ENCODE data around the gene ANKRD50. TPM values are rescaled to one million over a fixed set of nuclear protein-coding genes. Genes with fewer than 3 reads are reported as not detected.

ANKRD50 gene
- total RNA-seq, 1 experiment from 2014 or later: 16.5 TPM

DNA sequence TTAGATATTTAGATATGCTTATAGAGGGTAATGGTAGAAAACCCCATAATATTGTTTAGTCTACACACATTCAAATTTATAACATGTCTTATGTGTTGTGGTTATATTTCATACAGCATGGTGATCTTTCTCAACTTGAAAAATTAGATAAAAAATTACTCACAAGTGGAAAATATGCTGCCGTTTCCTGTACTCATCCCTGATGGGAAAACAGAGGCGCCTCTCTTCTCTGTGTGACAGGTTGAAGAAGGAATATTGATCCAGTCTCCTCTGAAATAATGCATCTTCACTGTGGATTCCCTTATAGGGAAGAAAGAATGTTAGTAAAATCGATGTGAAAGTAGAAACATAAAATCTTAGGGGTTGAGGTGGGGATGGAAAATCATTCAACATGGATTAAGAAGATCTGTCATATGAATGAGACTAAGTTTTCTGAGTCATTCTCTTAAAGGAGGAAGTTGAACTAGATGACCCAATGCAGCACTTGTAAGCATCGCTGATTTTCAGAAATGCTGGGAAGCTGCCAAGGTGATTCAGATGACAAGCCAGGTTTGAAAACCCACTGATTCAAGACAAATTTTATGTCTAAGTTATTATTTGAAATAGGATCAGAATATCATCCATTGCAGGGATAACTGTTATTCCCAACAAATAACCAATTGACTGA lies 70.7 kb downstream of the ANKRD50 start (continued):
- peak; percentile 34; the same call in 1 of the 2 replicates for TF ChIP-seq POLR2AphosphoS5 (IDR thresholded peaks at IDR 0.05; ENCODE audit: low read depth, low read length)

DNA sequence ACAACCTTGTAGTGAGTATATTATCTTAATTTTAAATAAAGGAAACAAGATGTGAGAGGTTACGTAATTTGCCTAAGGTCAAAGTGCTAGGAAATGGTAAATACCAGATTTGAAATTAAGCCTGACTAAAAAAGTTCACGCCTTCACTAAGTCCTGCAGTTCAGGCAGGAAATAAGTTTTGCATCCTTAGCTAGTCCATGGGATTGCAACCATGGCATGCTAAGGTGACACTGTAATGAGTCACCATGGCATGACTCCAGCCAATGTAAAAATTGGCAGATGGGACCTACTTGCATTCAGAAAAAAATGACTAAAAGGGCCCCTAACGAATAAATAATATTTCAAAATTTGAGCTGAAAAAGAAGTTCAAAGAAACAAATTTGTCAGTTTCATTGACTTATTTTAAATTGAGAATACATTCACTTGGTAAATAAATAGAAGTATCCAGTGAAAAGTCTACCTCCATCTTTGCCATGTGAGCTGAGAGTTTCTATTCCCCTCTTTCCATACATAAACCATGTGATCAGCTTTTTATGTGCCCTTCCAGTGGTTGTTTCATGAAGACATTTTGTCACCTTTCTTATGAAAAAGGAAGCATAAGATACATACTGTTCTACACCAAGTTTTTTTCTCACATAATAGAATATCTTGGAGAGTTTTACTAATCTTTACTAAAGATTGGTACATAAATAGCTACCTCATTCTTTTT lies 72.4 kb downstream of the ANKRD50 start:
- no peak overlapping the region for H3K4me3 ChIP-seq (replicated peaks in 1 of 2; ENCODE audit: low read depth in 1 of 2, low read length in 2 of 2)
- ChIA-PET POLR2A (interaction anchor here (0.7 to 1.2 kb wide), 2 partner anchors 8 to 79 kb away, joined by 3 to 4 read pairs; no protein-coding TSS in a partner anchor), RAD21 (ENCODE audit: low non-redundant PET in 1 of 2, low total read pairs in 2 of 2, uncharacterized antibody in 2 of 2, unreplicated experiment in 2 of 2) (no interaction called here), CTCF (interaction anchor here (0.6 kb wide), 1 partner anchor 606 kb away, joined by 3 read pairs; no protein-coding TSS in a partner anchor)
- no TSS peak for BruUV-seq (replicated peaks)
- H3K27ac ChIP-seq (ENCODE audit: low read depth, low read length): no peak overlapping the region
- no peak overlapping the region for H3K9ac ChIP-seq (ENCODE audit: low read length)
- DNase-seq (ENCODE audit: low read depth, low spot score) (peak; percentile 87), ATAC-seq (peak; percentile 85)
- H3K9me2 ChIP-seq (ENCODE audit: insufficient read depth): no peaks in the 10 kb centered on the region
- H3K4me1 ChIP-seq (ENCODE audit: control insufficient read depth in 1 of 2, insufficient read depth in 2 of 2, low read length in 2 of 2): peaks cover 30 to 37% of the 10 kb centered on the region in 2 experiments
- H4K20me1 ChIP-seq (ENCODE audit: insufficient read depth): no peaks in the 10 kb centered on the region
- H3K27me3 ChIP-seq (ENCODE audit: insufficient read depth, low read length): no peaks in the 10 kb centered on the region
- H3K79me2 ChIP-seq (ENCODE audit: insufficient read depth, low read length): no peaks in the 10 kb centered on the region
- intact Hi-C loops (cut with micrococcal nuclease): loop anchor here (5.0 kb wide), 1 partner anchor 72 kb away; the partner anchor contains the start of gene ANKRD50
- peak overlapping the region; percentile 71 for H2AFZ ChIP-seq (ENCODE audit: low read depth, low read length, poor library complexity, severe bottlenecking)
- H3K4me2 ChIP-seq (ENCODE audit: low read length): peak overlapping the region; percentile 44
- H3K9me3 ChIP-seq (ENCODE audit: control insufficient read depth in 1 of 2, insufficient read depth in 1 of 2, low read depth in 1 of 2, low read length in 2 of 2): no peaks in the 10 kb centered on the region
- no peaks in the 10 kb centered on the region for H3K36me3 ChIP-seq (ENCODE audit: control insufficient read depth in 1 of 2, insufficient read depth in 2 of 2, low read length in 2 of 2)
- TF ChIP-seq CBX3 (IDR thresholded peaks at IDR 0.05; ENCODE audit: low read depth) (peak; percentile 97), REST (IDR thresholded peaks at IDR 0.05; ENCODE audit: low read depth) (no peak), ZBTB33 (IDR thresholded peaks at IDR 0.05; ENCODE audit: extremely low read depth, insufficient replicate concordance, low read length) (no peak), ZFX (IDR thresholded peaks at IDR 0.05) (no peak), JUND (IDR thresholded peaks at IDR 0.05) (peak; percentile 90), SRF (IDR thresholded peaks at IDR 0.05; ENCODE audit: low read depth) (peak; percentile 83), CEBPB (IDR thresholded peaks at IDR 0.05; ENCODE audit: low read depth) (peak; percentile 90), POLR2AphosphoS5 (IDR thresholded peaks at IDR 0.05; ENCODE audit: low read depth, low read length) (peak; percentile 64; the same call in 1 of the 2 replicates), SIN3A (IDR thresholded peaks at IDR 0.05; ENCODE audit: low read depth) (peak; percentile 31; the same call in 1 of the 2 replicates), TCF7L2 (IDR thresholded peaks at IDR 0.05; ENCODE audit: borderline replicate concordance, extremely low read depth, insufficient read depth, insufficient read length) (peak; percentile 67), EZH2phosphoT487 (IDR thresholded peaks at IDR 0.05; ENCODE audit: borderline replicate concordance) (no peak), EGR1 (IDR thresholded peaks at IDR 0.05; ENCODE audit: low read depth) (peak; percentile 27; the same call in 1 of the 2 replicates), ELF1 (IDR thresholded peaks at IDR 0.05; ENCODE audit: borderline replicate concordance, low read depth) (no peak), FOSL1 (IDR thresholded peaks at IDR 0.05; ENCODE audit: low read depth) (peak; percentile 97), RAD21 (IDR thresholded peaks at IDR 0.05; ENCODE audit: low read depth) (peak; percentile 30; the same call in 1 of the 2 replicates)
- TF ChIP-seq, protein P1, sequence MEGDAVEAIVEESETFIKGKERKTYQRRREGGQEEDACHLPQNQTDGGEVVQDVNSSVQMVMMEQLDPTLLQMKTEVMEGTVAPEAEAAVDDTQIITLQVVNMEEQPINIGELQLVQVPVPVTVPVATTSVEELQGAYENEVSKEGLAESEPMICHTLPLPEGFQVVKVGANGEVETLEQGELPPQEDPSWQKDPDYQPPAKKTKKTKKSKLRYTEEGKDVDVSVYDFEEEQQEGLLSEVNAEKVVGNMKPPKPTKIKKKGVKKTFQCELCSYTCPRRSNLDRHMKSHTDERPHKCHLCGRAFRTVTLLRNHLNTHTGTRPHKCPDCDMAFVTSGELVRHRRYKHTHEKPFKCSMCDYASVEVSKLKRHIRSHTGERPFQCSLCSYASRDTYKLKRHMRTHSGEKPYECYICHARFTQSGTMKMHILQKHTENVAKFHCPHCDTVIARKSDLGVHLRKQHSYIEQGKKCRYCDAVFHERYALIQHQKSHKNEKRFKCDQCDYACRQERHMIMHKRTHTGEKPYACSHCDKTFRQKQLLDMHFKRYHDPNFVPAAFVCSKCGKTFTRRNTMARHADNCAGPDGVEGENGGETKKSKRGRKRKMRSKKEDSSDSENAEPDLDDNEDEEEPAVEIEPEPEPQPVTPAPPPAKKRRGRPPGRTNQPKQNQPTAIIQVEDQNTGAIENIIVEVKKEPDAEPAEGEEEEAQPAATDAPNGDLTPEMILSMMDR (IDR thresholded peaks at IDR 0.05 in 2 of 3, conservative IDR thresholded peaks at IDR 0.05 in 1 of 3; ENCODE audit: borderline replicate concordance in 1 of 3, insufficient read depth in 1 of 3, low read depth in 2 of 3, low read length in 2 of 3): no peak

All from HCT116 (cell line).